ENCODE results near the gene ORM2. TPM values are rescaled to one million over a fixed set of nuclear protein-coding genes. Genes with fewer than 3 reads are reported as not detected.
"Not testable (repeated sequence)": the region's sequence is repeated elsewhere in the genome, so short reads cannot be mapped to it uniquely, and the experiment has no call there.

Gene ORM2
- 0.76 TPM in 1 of 2 replicates, not detected in the other for total RNA-seq (2014; rRNA removed; shearing (Covaris generic))
- polyA plus RNA-seq (2016; fragmentation: Nextera tagmentation; extraction: Ambion mirVana): 0.76 and 0.90 TPM in 2 replicates
- long read RNA-seq: 0 reads

GRCh38 chr9:114329625-114330022, at the start of gene ORM2:
Gene ORM2, plus strand, starts transcription at chr9:114329869. Its CDS starts 36 bp downstream, at chr9:114329905.
- not testable (repeated sequence) for ATAC-seq; H3K4me1 ChIP-seq (ENCODE audit: insufficient read depth); H3K79me2 ChIP-seq (replicated peaks; ENCODE audit: insufficient read depth); H3K4me1 Mint-ChIP-seq; H3K27me3 ChIP-seq (ENCODE audit: insufficient read depth); DNase-seq (ENCODE audit: low spot score); H3K4me2 ChIP-seq; H3F3A ChIP-seq (replicated peaks; ENCODE audit: low read depth); H3K4me3 Mint-ChIP-seq; H3K4me3 ChIP-seq; H3K36me3 ChIP-seq (ENCODE audit: insufficient read depth); H3K27ac ChIP-seq (ENCODE audit: low read depth); H3K36me3 Mint-ChIP-seq (ENCODE audit: low read depth); H3K9me3 Mint-ChIP-seq; H3K9me2 ChIP-seq (ENCODE audit: insufficient read depth); H3K27ac Mint-ChIP-seq; H2AFZ ChIP-seq; H4K20me1 ChIP-seq (replicated peaks; ENCODE audit: insufficient read depth)
- H3K27me3 Mint-ChIP-seq (ENCODE audit: insufficient read depth, low read depth, poor library complexity): peaks cover 10% of the 10 kb centered on the region

DNA sequence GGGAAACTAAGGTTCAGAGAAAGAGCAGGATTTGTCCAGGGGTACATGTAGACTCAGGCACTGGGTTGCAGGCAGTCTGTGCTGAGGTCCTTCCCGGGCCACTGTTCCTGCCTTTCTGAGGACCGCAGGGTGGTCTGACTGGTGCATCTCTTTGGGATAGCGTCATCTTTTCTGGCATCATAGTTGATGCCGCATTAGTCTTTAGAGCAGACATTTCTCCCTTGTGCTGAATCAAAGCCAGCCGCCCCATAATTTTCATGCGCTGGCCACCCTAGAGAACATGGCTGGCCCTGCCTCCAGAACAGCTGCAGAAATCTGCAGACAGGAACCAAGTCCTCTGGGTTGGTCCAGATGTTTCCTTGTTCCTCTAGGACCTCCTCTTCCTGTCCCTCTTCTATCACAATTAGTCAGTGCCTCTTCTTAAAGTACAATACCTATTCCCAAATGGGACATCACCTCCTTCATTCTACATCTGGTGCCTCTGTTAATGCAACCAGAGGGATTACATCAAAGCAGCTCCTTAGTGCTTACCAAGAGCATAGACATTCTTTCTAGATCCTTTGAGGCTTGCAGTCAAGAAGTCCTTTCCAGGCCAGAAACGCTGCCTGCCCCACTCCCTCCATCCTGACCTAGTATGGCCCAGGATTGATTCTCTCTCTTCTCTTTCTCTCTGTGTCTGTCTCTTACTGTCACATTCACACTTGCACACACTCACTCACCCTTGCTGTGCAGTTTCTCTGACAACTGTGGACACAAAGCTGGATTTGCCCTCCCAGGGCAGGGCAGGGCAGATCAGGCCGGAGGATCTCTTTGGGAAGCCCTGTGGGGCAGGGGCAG, 48.8 kb upstream of the ORM2 start:
- H3K79me2 ChIP-seq (replicated peaks; ENCODE audit: insufficient read depth): no peaks in the 10 kb centered on the region
- H3K4me1 ChIP-seq (ENCODE audit: insufficient read depth): no peaks in the 10 kb centered on the region
- Mint-ChIP-seq H3K4me3 (no peak overlapping the region), H3K27me3 (ENCODE audit: insufficient read depth, low read depth, poor library complexity) (peaks cover 4% of the 10 kb centered on the region), H3K9me3 (no peaks in the 10 kb centered on the region; the same call in 2 of the 3 replicates), H3K36me3 (ENCODE audit: low read depth) (peaks cover 3% of the 10 kb centered on the region; the same call in 1 of the 3 replicates), H3K4me1 (peaks cover 5% of the 10 kb centered on the region; the same call in 2 of the 3 replicates), H3K27ac (no peak overlapping the region)
- no peak overlapping the region for H3K4me2 ChIP-seq
- H3K4me3 ChIP-seq: no peak overlapping the region
- no peaks in the 10 kb centered on the region for H3K27me3 ChIP-seq (ENCODE audit: insufficient read depth)
- no peak for TF ChIP-seq EZH2 (IDR thresholded peaks at IDR 0.05; ENCODE audit: low read depth, unreplicated experiment)
- TF ChIP-seq ZNF114 (CRISPR knock-in tag; IDR thresholded peaks at IDR 0.05): no peak
- TF ChIP-seq JUNB (IDR thresholded peaks at IDR 0.05; ENCODE audit: unreplicated experiment): no peak
- no peaks in the 10 kb centered on the region for H3F3A ChIP-seq (replicated peaks; ENCODE audit: low read depth)
- no peaks in the 10 kb centered on the region for H3K9me2 ChIP-seq (ENCODE audit: insufficient read depth)
- no peak for DNase-seq (ENCODE audit: low spot score)
- ATAC-seq: no peak
- H3K36me3 ChIP-seq (ENCODE audit: insufficient read depth): no peaks in the 10 kb centered on the region
- no peak overlapping the region for H2AFZ ChIP-seq
- no peaks in the 10 kb centered on the region; the same call in 1 of the 2 replicates for H4K20me1 ChIP-seq (replicated peaks; ENCODE audit: insufficient read depth)
- H3K27ac ChIP-seq (ENCODE audit: low read depth): no peak overlapping the region

DNA sequence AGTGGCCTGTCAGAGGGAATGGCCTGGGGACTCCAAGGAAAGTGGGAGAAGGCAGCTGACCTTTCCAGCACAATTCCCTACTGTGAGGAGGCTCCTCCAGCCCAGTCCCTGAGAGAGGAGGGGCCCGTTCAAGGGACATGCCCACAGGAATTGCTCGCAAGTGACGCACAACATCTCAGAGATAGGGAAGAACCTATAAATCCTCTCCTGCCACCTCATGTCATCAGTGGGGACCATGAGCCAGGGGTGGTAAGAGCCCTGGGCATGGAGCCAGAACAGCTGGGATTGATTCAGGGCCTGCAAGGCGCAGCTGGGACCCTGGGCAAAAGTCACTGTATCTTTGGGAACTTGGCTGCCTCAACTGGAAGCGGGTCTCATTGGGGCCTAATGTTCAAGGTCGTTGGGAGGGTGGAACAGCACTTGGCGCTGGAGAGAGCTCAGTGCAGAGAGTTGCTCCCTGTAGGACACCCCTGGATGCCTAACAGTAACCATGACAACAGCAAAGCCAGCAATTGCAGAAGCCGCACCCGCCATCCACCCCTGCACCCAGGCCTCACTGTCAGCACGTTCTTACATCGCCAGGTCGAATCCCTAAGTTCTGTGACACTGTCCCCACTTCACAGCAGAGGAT, 48.1 kb upstream of the ORM2 start:
- H3K36me3 ChIP-seq (ENCODE audit: insufficient read depth): no peaks in the 10 kb centered on the region
- no peak overlapping the region for H2AFZ ChIP-seq
- ATAC-seq: no peak
- no peak overlapping the region for H3K4me2 ChIP-seq
- no peak for DNase-seq (ENCODE audit: low spot score)
- Mint-ChIP-seq H3K9me3 (no peaks in the 10 kb centered on the region; the same call in 2 of the 3 replicates), H3K36me3 (ENCODE audit: low read depth) (peaks cover 3% of the 10 kb centered on the region; the same call in 1 of the 3 replicates), H3K4me1 (peaks cover 6% of the 10 kb centered on the region; the same call in 2 of the 3 replicates), H3K27me3 (ENCODE audit: insufficient read depth, low read depth, poor library complexity) (peaks cover 1% of the 10 kb centered on the region), H3K4me3 (no peak overlapping the region), H3K27ac (no peak overlapping the region)
- H3K9me2 ChIP-seq (ENCODE audit: insufficient read depth): no peaks in the 10 kb centered on the region
- H3F3A ChIP-seq (replicated peaks; ENCODE audit: low read depth): no peaks in the 10 kb centered on the region
- no peaks in the 10 kb centered on the region for H3K4me1 ChIP-seq (ENCODE audit: insufficient read depth)
- no peak overlapping the region for H3K27ac ChIP-seq (ENCODE audit: low read depth)
- no peaks in the 10 kb centered on the region for H3K27me3 ChIP-seq (ENCODE audit: insufficient read depth)
- H3K79me2 ChIP-seq (replicated peaks; ENCODE audit: insufficient read depth): no peaks in the 10 kb centered on the region
- no peak overlapping the region for H3K4me3 ChIP-seq
- H4K20me1 ChIP-seq (replicated peaks; ENCODE audit: insufficient read depth): no peaks in the 10 kb centered on the region; the same call in 1 of the 2 replicates
- TF ChIP-seq, protein P1, sequence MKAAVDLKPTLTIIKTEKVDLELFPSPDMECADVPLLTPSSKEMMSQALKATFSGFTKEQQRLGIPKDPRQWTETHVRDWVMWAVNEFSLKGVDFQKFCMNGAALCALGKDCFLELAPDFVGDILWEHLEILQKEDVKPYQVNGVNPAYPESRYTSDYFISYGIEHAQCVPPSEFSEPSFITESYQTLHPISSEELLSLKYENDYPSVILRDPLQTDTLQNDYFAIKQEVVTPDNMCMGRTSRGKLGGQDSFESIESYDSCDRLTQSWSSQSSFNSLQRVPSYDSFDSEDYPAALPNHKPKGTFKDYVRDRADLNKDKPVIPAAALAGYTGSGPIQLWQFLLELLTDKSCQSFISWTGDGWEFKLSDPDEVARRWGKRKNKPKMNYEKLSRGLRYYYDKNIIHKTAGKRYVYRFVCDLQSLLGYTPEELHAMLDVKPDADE (IDR thresholded peaks at IDR 0.05): no peak
- TF ChIP-seq, protein P2, sequence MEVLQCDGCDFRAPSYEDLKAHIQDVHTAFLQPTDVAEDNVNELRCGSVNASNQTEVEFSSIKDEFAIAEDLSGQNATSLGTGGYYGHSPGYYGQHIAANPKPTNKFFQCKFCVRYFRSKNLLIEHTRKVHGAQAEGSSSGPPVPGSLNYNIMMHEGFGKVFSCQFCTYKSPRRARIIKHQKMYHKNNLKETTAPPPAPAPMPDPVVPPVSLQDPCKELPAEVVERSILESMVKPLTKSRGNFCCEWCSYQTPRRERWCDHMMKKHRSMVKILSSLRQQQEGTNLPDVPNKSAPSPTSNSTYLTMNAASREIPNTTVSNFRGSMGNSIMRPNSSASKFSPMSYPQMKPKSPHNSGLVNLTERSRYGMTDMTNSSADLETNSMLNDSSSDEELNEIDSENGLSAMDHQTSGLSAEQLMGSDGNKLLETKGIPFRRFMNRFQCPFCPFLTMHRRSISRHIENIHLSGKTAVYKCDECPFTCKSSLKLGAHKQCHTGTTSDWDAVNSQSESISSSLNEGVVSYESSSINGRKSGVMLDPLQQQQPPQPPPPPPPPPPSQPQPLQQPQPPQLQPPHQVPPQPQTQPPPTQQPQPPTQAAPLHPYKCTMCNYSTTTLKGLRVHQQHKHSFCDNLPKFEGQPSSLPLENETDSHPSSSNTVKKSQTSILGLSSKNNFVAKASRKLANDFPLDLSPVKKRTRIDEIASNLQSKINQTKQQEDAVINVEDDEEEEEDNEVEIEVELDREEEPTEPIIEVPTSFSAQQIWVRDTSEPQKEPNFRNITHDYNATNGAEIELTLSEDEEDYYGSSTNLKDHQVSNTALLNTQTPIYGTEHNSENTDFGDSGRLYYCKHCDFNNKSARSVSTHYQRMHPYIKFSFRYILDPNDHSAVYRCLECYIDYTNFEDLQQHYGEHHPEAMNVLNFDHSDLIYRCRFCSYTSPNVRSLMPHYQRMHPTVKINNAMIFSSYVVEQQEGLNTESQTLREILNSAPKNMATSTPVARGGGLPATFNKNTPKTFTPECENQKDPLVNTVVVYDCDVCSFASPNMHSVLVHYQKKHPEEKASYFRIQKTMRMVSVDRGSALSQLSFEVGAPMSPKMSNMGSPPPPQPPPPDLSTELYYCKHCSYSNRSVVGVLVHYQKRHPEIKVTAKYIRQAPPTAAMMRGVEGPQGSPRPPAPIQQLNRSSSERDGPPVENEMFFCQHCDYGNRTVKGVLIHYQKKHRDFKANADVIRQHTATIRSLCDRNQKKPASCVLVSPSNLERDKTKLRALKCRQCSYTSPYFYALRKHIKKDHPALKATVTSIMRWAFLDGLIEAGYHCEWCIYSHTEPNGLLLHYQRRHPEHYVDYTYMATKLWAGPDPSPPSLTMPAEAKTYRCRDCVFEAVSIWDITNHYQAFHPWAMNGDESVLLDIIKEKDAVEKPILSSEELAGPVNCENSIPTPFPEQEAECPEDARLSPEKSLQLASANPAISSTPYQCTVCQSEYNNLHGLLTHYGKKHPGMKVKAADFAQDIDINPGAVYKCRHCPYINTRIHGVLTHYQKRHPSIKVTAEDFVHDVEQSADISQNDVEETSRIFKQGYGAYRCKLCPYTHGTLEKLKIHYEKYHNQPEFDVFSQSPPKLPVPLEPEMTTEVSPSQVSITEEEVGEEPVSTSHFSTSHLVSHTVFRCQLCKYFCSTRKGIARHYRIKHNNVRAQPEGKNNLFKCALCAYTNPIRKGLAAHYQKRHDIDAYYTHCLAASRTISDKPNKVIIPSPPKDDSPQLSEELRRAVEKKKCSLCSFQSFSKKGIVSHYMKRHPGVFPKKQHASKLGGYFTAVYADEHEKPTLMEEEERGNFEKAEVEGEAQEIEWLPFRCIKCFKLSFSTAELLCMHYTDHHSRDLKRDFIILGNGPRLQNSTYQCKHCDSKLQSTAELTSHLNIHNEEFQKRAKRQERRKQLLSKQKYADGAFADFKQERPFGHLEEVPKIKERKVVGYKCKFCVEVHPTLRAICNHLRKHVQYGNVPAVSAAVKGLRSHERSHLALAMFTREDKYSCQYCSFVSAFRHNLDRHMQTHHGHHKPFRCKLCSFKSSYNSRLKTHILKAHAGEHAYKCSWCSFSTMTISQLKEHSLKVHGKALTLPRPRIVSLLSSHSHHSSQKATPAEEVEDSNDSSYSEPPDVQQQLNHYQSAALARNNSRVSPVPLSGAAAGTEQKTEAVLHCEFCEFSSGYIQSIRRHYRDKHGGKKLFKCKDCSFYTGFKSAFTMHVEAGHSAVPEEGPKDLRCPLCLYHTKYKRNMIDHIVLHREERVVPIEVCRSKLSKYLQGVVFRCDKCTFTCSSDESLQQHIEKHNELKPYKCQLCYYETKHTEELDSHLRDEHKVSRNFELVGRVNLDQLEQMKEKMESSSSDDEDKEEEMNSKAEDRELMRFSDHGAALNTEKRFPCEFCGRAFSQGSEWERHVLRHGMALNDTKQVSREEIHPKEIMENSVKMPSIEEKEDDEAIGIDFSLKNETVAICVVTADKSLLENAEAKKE (CRISPR knock-in tag; IDR thresholded peaks at IDR 0.05): no peak
- TF ChIP-seq ZNF331 (CRISPR knock-in tag; IDR thresholded peaks at IDR 0.05; ENCODE audit: low read depth) (no peak), STAT1 (IDR thresholded peaks at IDR 0.05; ENCODE audit: unreplicated experiment) (no peak), JUNB (IDR thresholded peaks at IDR 0.05; ENCODE audit: unreplicated experiment) (no peak)
